ENCODE measurements around the gene ASPSCR1. TPM values are rescaled to one million over a fixed set of nuclear protein-coding genes. Genes with fewer than 3 reads are reported as not detected.

ASPSCR1 gene
- total and polyA plus RNA-seq, 2 of the 13 experiments (the other 11 are each of a cell fraction or from before 2014, with no cell fraction given), result 274 to 314 TPM

- TF ChIP-seq HNF1A (IDR thresholded peaks at IDR 0.05; ENCODE audit: low read depth) (peak; percentile 61), HNF1A (CRISPR knock-in tag; IDR thresholded peaks at IDR 0.05; ENCODE audit: borderline replicate concordance) (peak; percentile 89), ZNF546 (CRISPR knock-in tag; conservative IDR thresholded peaks at IDR 0.05) (no peak; the same call in 1 of the 2 replicates), NFIB (CRISPR knock-in tag; IDR thresholded peaks at IDR 0.05; ENCODE audit: borderline replicate concordance) (no peak), ZSCAN12 (CRISPR knock-in tag; IDR thresholded peaks at IDR 0.05) (peak; percentile 86; the same call in 1 of the 2 replicates), ZMYM4 (CRISPR knock-in tag; IDR thresholded peaks at IDR 0.05) (peak; percentile 79), STAG1 (CRISPR knock-in tag; IDR thresholded peaks at IDR 0.05) (peak; percentile 32; the same call in 1 of the 2 replicates), RBM39 (IDR thresholded peaks at IDR 0.05; ENCODE audit: low read depth, low read length, poor library complexity, severe bottlenecking) (peak; percentile 83), RFX5 (IDR thresholded peaks at IDR 0.05; ENCODE audit: low read depth, low read length) (no peak), CTCF (CRISPR knock-in tag; IDR thresholded peaks at IDR 0.05) (peak; percentile 49), ZFP91 (CRISPR knock-in tag; IDR thresholded peaks at IDR 0.05; ENCODE audit: borderline replicate concordance) (peak; percentile 100), POLR2AphosphoS2 (IDR thresholded peaks at IDR 0.05; ENCODE audit: low read depth, low read length) (no peak), PATZ1 (CRISPR knock-in tag; IDR thresholded peaks at IDR 0.05) (peak; percentile 99), ZNF766 (CRISPR knock-in tag; IDR thresholded peaks at IDR 0.05; ENCODE audit: borderline replicate concordance) (0 out of 2 replicates have a peak, but pooled peaks have one; percentile 34), ZNF414 (CRISPR knock-in tag; IDR thresholded peaks at IDR 0.05) (peak; percentile 83)
These were observed 9.7 kb upstream of the ASPSCR1 start (continued) for GRCh38 chr17:81967533-81968395.
